Measurements from ENCODE around the gene LIME1. TPM values are rescaled to one million over a fixed set of nuclear protein-coding genes. Genes with fewer than 3 reads are reported as not detected.

Gene LIME1, protein sequence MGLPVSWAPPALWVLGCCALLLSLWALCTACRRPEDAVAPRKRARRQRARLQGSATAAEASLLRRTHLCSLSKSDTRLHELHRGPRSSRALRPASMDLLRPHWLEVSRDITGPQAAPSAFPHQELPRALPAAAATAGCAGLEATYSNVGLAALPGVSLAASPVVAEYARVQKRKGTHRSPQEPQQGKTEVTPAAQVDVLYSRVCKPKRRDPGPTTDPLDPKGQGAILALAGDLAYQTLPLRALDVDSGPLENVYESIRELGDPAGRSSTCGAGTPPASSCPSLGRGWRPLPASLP
- total RNA-seq (1 to 10 TPM in 9 of 10 donors, under 1 TPM in 1; 0.79 to 4.1 (median 2.7) TPM), polyA plus RNA-seq (10 to 100 TPM in 1 of 2 donors, 1 to 10 TPM in 1; 4.9 to 15.7 TPM)
- long read RNA-seq, donor 1 = 0 reads
- long read RNA-seq, donor 2, partial matches to known transcripts = 1 of 1 reads
- long read RNA-seq, donor 2, other reads (novel, unspliced or antisense) = 0 of 1 reads
- long read RNA-seq, donor 3 = 0 reads

- Histone ChIP-seq H3K4me3 (peak within 1 kb of the TSS in 7 of 10 donors; percentile 26 to 79 (median 61)), H3K4me1 (peaks cover 20 to 35% (median 29%) of the 10 kb centered on the region in 9 donors), H3K27me3 (peaks cover 0 to 19% (median 0%) of the 10 kb centered on the region in 7 donors), H3K36me3 (peaks cover 0 to 41% (median 15%) of the 10 kb centered on the region in 9 donors), H3K9me3 (no peaks in the 10 kb centered on the region), H3K27ac (peak within 1 kb of the TSS in 1 of 10 donors; percentile 89)
- 85 to 90% methylated on average over 31 of the region's 31 CpGs for WGBS, 2 donors
- TF ChIP-seq, protein P1, sequence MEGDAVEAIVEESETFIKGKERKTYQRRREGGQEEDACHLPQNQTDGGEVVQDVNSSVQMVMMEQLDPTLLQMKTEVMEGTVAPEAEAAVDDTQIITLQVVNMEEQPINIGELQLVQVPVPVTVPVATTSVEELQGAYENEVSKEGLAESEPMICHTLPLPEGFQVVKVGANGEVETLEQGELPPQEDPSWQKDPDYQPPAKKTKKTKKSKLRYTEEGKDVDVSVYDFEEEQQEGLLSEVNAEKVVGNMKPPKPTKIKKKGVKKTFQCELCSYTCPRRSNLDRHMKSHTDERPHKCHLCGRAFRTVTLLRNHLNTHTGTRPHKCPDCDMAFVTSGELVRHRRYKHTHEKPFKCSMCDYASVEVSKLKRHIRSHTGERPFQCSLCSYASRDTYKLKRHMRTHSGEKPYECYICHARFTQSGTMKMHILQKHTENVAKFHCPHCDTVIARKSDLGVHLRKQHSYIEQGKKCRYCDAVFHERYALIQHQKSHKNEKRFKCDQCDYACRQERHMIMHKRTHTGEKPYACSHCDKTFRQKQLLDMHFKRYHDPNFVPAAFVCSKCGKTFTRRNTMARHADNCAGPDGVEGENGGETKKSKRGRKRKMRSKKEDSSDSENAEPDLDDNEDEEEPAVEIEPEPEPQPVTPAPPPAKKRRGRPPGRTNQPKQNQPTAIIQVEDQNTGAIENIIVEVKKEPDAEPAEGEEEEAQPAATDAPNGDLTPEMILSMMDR (IDR thresholded peaks at IDR 0.05) = no peak
- ATAC-seq = no peak
- intact Hi-C loops (cut with DNase I) = loop anchor here in 1 of 10 donors (10.0 kb wide), 1 partner anchor 81 kb away; the partner anchor contains the start of genes RTEL1 and STMN3
- DNase-seq = no peak
Observed at GRCh38 chr20:63735859-63736718, at the start of gene LIME1. LIME1 (plus strand) TSS chr20:63736664; CDS start chr20:63737550, 886 bp downstream.

DNA sequence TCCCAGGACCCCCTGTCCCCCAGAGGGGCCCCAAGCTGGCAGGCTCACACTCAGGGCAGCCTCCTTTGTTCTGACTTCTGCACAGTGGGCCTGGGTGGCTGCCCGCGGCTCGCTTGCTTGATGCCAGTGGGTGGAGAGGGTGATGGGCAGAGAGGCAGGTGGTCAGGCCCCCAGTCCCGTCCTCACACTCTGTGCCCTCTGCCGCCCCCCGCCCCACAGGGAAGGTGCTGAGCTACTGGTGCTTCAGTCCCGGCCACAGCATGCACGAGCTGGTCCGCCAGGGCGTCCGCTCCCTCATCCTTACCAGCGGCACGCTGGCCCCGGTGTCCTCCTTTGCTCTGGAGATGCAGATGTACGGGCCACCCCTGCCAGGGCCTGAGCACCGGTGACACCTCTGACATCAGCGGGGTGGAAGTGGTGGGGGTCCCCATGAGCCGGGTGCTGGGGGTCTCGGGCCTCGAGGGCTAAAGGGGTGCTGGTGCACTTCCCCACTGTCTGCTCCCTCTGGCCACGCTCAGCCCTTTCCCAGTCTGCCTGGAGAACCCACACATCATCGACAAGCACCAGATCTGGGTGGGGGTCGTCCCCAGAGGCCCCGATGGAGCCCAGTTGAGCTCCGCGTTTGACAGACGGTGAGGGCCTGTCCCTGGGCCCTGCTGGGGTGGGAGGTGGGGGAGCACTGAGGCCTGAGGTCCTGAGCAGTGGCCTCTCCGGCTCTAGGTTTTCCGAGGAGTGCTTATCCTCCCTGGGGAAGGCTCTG lies 48.9 kb upstream of the LIME1 start:
- intact Hi-C loops (cut with DNase I) = loop anchor here in 1 of 10 donors (5.0 kb wide), 1 partner anchor 365 kb away; no protein-coding TSS in a partner anchor
- WGBS, 2 donors = 85 to 88% methylated on average over 28 to 29 of the region's 29 CpGs
- H3K4me1 ChIP-seq = peaks cover 24 to 70% (median 47%) of the 10 kb centered on the region in 9 donors
- H3K27me3 ChIP-seq = no peaks in the 10 kb centered on the region
- TF ChIP-seq, protein P1 (IDR thresholded peaks at IDR 0.05) = no peak
- DNase-seq (no peak), ATAC-seq (no peak)
- H3K9me3 ChIP-seq = no peaks in the 10 kb centered on the region
- H3K36me3 ChIP-seq = peaks cover 0 to 9% (median 0%) of the 10 kb centered on the region in 9 donors
- H3K27ac ChIP-seq = peak overlapping the region; percentile 79 to 96 (median 93)
- H3K4me3 ChIP-seq = peak overlapping the region in 4 of 10 donors; percentile 8 to 25 (median 20)

DNA sequence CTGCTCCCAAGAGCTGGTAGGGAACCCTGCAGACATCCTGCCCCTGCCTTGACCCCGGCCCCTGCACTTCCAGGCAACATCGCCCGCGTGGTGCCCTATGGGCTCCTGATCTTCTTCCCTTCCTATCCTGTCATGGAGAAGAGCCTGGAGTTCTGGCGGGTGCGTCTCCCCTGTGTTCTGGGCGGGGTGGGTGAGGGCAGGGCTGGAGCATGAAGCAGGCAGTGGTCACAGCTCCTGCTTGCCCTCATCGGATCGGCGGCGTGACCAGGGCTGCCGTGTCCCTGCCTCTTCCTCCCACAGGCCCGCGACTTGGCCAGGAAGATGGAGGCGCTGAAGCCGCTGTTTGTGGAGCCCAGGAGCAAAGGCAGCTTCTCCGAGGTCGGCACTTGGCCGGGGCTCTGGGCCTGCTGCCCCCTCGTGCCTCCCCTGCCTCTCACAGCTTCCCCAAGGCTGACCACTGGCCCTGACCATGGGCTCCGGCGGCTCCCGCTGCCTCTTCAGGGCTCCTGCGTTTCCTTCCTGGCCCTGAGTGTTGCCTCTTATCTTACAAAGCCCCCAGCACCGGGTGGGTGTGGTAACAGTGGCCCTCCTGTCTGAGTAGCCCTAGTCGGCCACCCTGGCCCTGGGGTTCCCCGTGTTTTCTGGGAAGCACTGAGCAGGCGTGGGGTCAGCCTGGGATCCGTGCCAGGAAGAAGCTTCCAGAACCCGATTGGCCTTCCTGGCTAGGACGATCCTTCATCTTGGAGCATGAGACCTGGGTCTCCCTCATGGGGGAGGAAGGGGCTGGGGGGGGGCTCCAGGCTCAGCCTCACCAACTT lies 48.0 kb upstream of the LIME1 start:
- intact Hi-C loops (cut with DNase I) = loop anchor here in 1 of 10 donors (5.0 kb wide), 1 partner anchor 364 kb away; no protein-coding TSS in a partner anchor
- DNase-seq = peak in 1 of 2 donors; percentile 33
- no peak for ATAC-seq
- Histone ChIP-seq H3K4me3 (no peak overlapping the region), H3K4me1 (peaks cover 24 to 62% (median 38%) of the 10 kb centered on the region in 9 donors), H3K27ac (peak overlapping the region; percentile 22 to 96 (median 93)), H3K36me3 (peaks cover 0 to 9% (median 0%) of the 10 kb centered on the region in 9 donors), H3K9me3 (no peaks in the 10 kb centered on the region), H3K27me3 (no peaks in the 10 kb centered on the region)
- TF ChIP-seq, protein P1 (IDR thresholded peaks at IDR 0.05) = no peak
- WGBS, 2 donors = 64 to 70% methylated on average over 31 of the region's 31 CpGs
